K562 (cell line): ENCODE measurements around the gene PRLH. TPM values are rescaled to one million over a fixed set of nuclear protein-coding genes. Genes with fewer than 3 reads are reported as not detected.

ENCODE experiments used
- ATAC-seq: fragments of 200-7000 bp; cut with Tn5 transposase; 3 replicates; pipeline ENCODE4 v1.9.1; 2020; ENCODE audit warnings: moderate library complexity
- BruUV-seq: library from RNA; stranded (reverse); fragments of 400-500 nt; replicated peaks from 2 replicates; lab custom pipeline; 2021; lab: Mats Ljungman, UMichigan
- CTCF ChIA-PET: fragments of 300-600 bp; formaldehyde crosslinking; extraction: SDS; loops from one replicate; lab custom pipeline; 2021; ENCODE audit warnings: low intra/inter-chr PET ratio; lab: Yijun Ruan, JAX
- POLR2A ChIA-PET: fragments of 300-600, 350-650 bp; sonication (Branson Sonifier 250); formaldehyde crosslinking; extraction: SDS; loops from one replicate; lab custom pipeline; 2021; ENCODE audit warnings: antibody characterized with exemption, inconsistent platforms; lab: Yijun Ruan, JAX
- DNase-seq, 4 experiments: peaks; one replicate each; pipeline versions ENCODE4 v3.0.0 to v3.0.0-alpha.2; 2011 to 2018; ENCODE audit warnings: low spot score in 3 of 4, mixed read lengths in 3 of 4; ENCODE audit errors: extremely low read depth in 1 of 4
- FAIRE-seq: peaks from 2 replicates; lab custom pipeline; 2011; peaks lifted over from hg19 to GRCh38; lab: Jason Lieb, UNC
- H2AFZ ChIP-seq: 2 replicates; pipeline ENCODE4 v1.6.0; 2011; ENCODE audit warnings: low read depth, low read length, control low read depth, inconsistent platforms
- H3K27ac ChIP-seq: fragments of 200-600 bp; 3 replicates; pipeline ENCODE4 v1.8.0; 2011; ENCODE audit warnings: low read depth, mild to moderate bottlenecking, control low read depth, inconsistent platforms, low read length, moderate library complexity, mixed read lengths; ENCODE audit errors: extremely low read depth
- H3K27me3 ChIP-seq, 2 experiments: fragments of 300-600 bp in 1 of 2; 2 replicates in 1 of 2; 3 replicates in 1 of 2; pipeline versions ENCODE4 v1.6.0 to v1.8.0; 2011; ENCODE audit warnings: inconsistent platforms in 2 of 2, low read length in 2 of 2, mild to moderate bottlenecking in 1 of 2, mixed read lengths in 1 of 2, moderate library complexity in 1 of 2; ENCODE audit not compliant: control insufficient read depth in 2 of 2, insufficient read depth in 2 of 2
- H3K36me3 ChIP-seq: fragments of 300-600 bp; 3 replicates; pipeline ENCODE4 v1.8.0; 2011; ENCODE audit warnings: mild to moderate bottlenecking, low read length, inconsistent platforms; ENCODE audit not compliant: control insufficient read depth, insufficient read depth
- H3K4me1 ChIP-seq, 2 experiments: fragments of 200-600 bp in 1 of 2; replicated peaks in 1 of 2; 2 replicates in 1 of 2; 3 replicates in 1 of 2; pipeline versions ENCODE4 v1.5.1 to v1.8.0; 2011; ENCODE audit warnings: inconsistent platforms in 2 of 2, low read length in 2 of 2, mild to moderate bottlenecking in 1 of 2, mixed read lengths in 1 of 2, moderate library complexity in 1 of 2; ENCODE audit not compliant: control insufficient read depth in 2 of 2, insufficient read depth in 2 of 2
- H3K4me2 ChIP-seq: 2 replicates; pipeline ENCODE4 v1.6.1; 2011; ENCODE audit warnings: low read length, control low read depth, inconsistent platforms, mixed read lengths; ENCODE audit not compliant: insufficient read depth
- H3K4me3 ChIP-seq: fragments of 200-600 bp; sonication (generic), shearing (Covaris generic); 2 replicates; pipeline ENCODE4 v1.5.1; 2016; ENCODE audit warnings: control low read depth, inconsistent platforms
- H3K79me2 ChIP-seq: fragments of 200-600 bp; 3 replicates; pipeline ENCODE4 v1.8.0; 2011; ENCODE audit warnings: low read length, inconsistent platforms; ENCODE audit not compliant: control insufficient read depth, insufficient read depth
- H3K9ac ChIP-seq, 2 experiments: 2 replicates each; pipeline versions ENCODE4 v1.6.0 to v1.6.1; 2011; ENCODE audit warnings: low read depth in 2 of 2, low read length in 2 of 2, control low read depth in 1 of 2, inconsistent platforms in 1 of 2, mild to moderate bottlenecking in 1 of 2, mixed read lengths in 1 of 2; ENCODE audit not compliant: insufficient read depth in 1 of 2
- H3K9me1 ChIP-seq: one replicate; pipeline ENCODE4 v1.6.0; 2011; ENCODE audit warnings: inconsistent platforms, mild to moderate bottlenecking, low read length, moderate library complexity; ENCODE audit not compliant: control insufficient read depth, insufficient read depth
- H3K9me3 ChIP-seq: replicated peaks from 2 replicates; pipeline ENCODE4 v1.5.1; 2011; ENCODE audit warnings: low read depth, low read length, inconsistent platforms; ENCODE audit not compliant: control insufficient read depth, insufficient read depth
- H4K20me1 ChIP-seq: replicated peaks from 2 replicates; pipeline ENCODE4 v1.6.1; 2011; ENCODE audit warnings: low read length, inconsistent platforms, mixed read lengths; ENCODE audit not compliant: control insufficient read depth, insufficient read depth
- CTCF ChIP-seq, 3 experiments: IDR thresholded peaks in 2 of 3; conservative IDR thresholded peaks in 1 of 3; 2 replicates each; pipeline ENCODE4 v1.5.1; 2011 to 2012; ENCODE audit warnings: low read length in 3 of 3, mild to moderate bottlenecking in 3 of 3, control low read depth in 2 of 3, improper control_type of control experiment in 1 of 3, inconsistent platforms in 1 of 3, low read depth in 1 of 3, mixed read lengths in 1 of 3, moderate library complexity in 1 of 3; ENCODE audit not compliant: insufficient read depth in 2 of 3
- MTF1 ChIP-seq: fragments of 250-450 bp; sonication (Bioruptor Pico); IDR thresholded peaks from 2 replicates; pipeline ENCODE4 v1.9.0; 2021; ENCODE audit warnings: moderate library complexity, mild to moderate bottlenecking, inconsistent platforms, borderline replicate concordance
- NFRKB ChIP-seq: fragments of 450-650 bp; IDR thresholded peaks from 2 replicates; pipeline ENCODE4 v1.6.1; 2016; ENCODE audit warnings: low read depth
- POLR3A ChIP-seq: IDR thresholded peaks from 2 replicates; pipeline ENCODE4 v1.6.1; 2011; ENCODE audit warnings: borderline replicate concordance, mild to moderate bottlenecking, moderate library complexity; ENCODE audit not compliant: insufficient read length, insufficient read depth; ENCODE audit errors: extremely low read depth
- RAD21 ChIP-seq, 2 experiments: fragments of 250-450 bp in 1 of 2; fragments of 450-650 bp in 1 of 2; sonication (Bioruptor Pico) in 1 of 2; formaldehyde crosslinking in 1 of 2; IDR thresholded peaks in 1 of 2; conservative IDR thresholded peaks in 1 of 2; 2 replicates each; pipeline versions ENCODE4 v1.4.0 to v1.8.0; 2020 to 2022; ENCODE audit warnings: mild to moderate bottlenecking in 2 of 2, moderate library complexity in 1 of 2
- WGBS: fragments of 100-300 bp; shearing (Covaris generic); methylation state at CpG from one replicate; pipeline ENCODE4 v1.1.6; 2016; ENCODE audit warnings: low coverage, mixed read lengths; ENCODE audit not compliant: insufficient coverage; ENCODE audit errors: missing lambda C conversion rate; 5-methylcytosine and 5-hydroxymethylcytosine counted together
- in situ Hi-C: fragments of 300-500 bp; cut with MboI; formaldehyde crosslinking; loops from 4 replicates; pipeline ENCODE4 v1.15.0; 2018; ENCODE audit warnings: inconsistent platforms, mixed read lengths
- intact Hi-C: fragments of 100-400 bp; cut with micrococcal nuclease; formaldehyde crosslinking; loops from 2 replicates; pipeline ENCODE4 v1.14.2; 2022
- polyA plus RNA-seq, 8 experiments: library from polyadenylated mRNA; depleted of rRNA in 4 of 8; stranded (reverse) in 5 of 8; unstranded in 3 of 8; fragments of >200 nt; fragmentation: Nextera tagmentation in 2 of 8; fragmentation: Illumina TruSeq in 1 of 8; extraction: Ambion mirVana in 2 of 8; extraction: Trizol in 1 of 8; gene quantifications; 2 replicates each; pipeline versions ENCODE4 v1.2.1 to v1.2.3, GENCODE V29; 2011 to 2014; ENCODE audit warnings: inconsistent platforms in 1 of 8, missing spikeins in 1 of 8
- total RNA-seq, 7 experiments: library from RNA; depleted of rRNA in 6 of 7; stranded (reverse); fragments of >200 nt in 6 of 7; fragmentation: Illumina TruSeq in 2 of 7; extraction: Trizol in 2 of 7; gene quantifications; 2 replicates each; pipeline versions ENCODE4 v1.2.1 to v1.2.3, GENCODE V29; 2011 to 2021; ENCODE audit warnings: low replicate concordance in 1 of 7

Gene PRLH
- total and polyA plus RNA-seq, 9 of the 15 experiments (the other 6 are each of a cell fraction or from before 2014, with no cell fraction given), result not detected

DNA sequence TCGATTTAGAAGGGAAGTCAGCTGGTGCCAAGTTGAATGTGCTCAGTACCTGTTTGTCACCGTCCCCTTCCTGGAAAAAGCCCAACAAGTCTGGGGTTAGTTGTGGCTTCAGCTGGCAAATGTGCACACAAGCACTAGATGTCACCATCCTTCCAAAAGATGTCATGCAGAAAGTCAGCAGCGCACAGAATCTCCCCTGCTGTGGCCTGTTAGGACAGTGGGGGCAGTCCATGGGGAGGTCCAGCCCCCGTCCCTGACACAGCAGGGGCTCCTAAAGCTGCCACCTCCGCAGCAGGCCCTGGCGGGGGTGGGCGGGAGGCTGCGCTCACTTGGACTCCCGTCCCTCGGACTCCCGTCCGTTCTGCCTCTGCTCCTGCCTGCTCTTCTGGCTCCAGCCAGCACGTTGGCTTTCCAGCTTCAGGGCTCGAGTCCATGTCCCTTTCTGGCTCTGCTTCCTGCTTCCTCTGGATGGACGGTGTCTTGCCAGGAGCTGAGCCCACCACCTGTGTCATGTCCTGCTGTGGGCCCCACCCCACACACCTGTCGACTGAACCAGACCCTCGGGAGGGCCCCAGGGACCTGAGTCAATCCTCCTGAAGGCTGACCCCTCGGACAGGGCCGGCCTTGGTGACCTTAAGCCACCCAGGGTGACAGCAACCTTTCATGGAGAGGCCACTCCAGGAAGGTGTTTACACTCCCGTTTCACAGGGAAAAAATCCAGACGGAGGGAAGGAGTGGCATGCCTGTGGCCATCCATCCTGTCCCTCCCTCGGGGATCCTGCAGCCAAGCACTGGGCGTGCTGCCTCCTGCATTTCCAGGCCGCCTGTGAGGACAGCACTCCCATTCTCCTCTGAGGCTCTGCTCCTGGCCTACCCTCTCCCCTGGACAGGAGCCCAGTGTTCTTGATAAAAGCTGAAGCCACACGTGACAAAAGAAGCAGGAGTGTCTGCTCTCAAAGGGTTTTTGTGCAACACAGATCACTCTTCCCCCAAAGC is 15.7 kb downstream of the PRLH start:
- Histone ChIP-seq H3K36me3 (no peaks in the 10 kb centered on the region), H3K9me1 (no peaks in the 10 kb centered on the region), H3K27ac (no peak overlapping the region), H2AFZ (no peak overlapping the region), H3K9me3 (no peaks in the 10 kb centered on the region), H3K4me2 (no peak overlapping the region), H3K9ac (no peak overlapping the region), H3K79me2 (no peaks in the 10 kb centered on the region), H4K20me1 (no peaks in the 10 kb centered on the region), H3K4me1 (peaks cover 0 to 5% of the 10 kb centered on the region in 2 experiments; a peak in 1 of 5 replicates), H3K27me3 (peaks cover 4 to 55% of the 10 kb centered on the region in 2 experiments; a peak in 3 of 5 replicates), H3K4me3 (no peak overlapping the region)
- WGBS, result 0% methylated on average over 12 of the region's 25 CpGs
- POLR2A ChIA-PET, result interaction anchor here (0.6 to 0.7 kb wide), 2 partner anchors 14 to 42 kb away, joined by 3 read pairs; no protein-coding TSS in a partner anchor
- no peak for TF ChIP-seq NFRKB
- no peak for TF ChIP-seq MTF1 (CRISPR knock-in tag)
- TF ChIP-seq POLR3A, result no peak
- peak; percentile 26 to 37 (median 27); a peak in 4 of 6 replicates for TF ChIP-seq CTCF (IDR thresholded peaks at IDR 0.05 in 2 of 3, conservative IDR thresholded peaks at IDR 0.05 in 1 of 3; ENCODE audit: insufficient read depth in 2 of 3, low read depth in 1 of 3, low read length in 3 of 3)
- peak; percentile 11 to 56; a peak in 2 of 4 replicates for TF ChIP-seq RAD21 (CRISPR knock-in tag; conservative IDR thresholded peaks at IDR 0.05 in 1 of 2, IDR thresholded peaks at IDR 0.05 in 1 of 2)
- FAIRE-seq (peak; percentile 49), ATAC-seq (peak; percentile 78), DNase-seq (peak in 2 of 4 experiments; percentile 15)
- in situ Hi-C loops (no loop called here), intact Hi-C loops (loop anchor here (10.0 kb wide), 1 partner anchor 163 kb away; no protein-coding TSS in a partner anchor)
- BruUV-seq, result no TSS peak
- CTCF ChIA-PET, result no interaction called here
